T-helper 2 cell treated with Interferon-gamma antibody and Interleukin-4, amounts not matched to agents 5 μg/mL and 100 μg/mL, for 36 hours (primary cell): ENCODE measurements around the gene PLPPR1.
"Not testable (repeated sequence)": the region's sequence is repeated elsewhere in the genome, so short reads cannot be mapped to it uniquely, and the experiment has no call there.

Experiments used
- DNase-seq: peaks from one replicate; pipeline ENCODE4 v3.0.0; 2021; ENCODE audit warnings: low spot score
- H3K27ac Mint-ChIP-seq: one replicate; pipeline ENCODE4 v1.8.0; 2021; ENCODE audit warnings: mild to moderate bottlenecking, mixed read lengths
- H3K27me3 Mint-ChIP-seq: one replicate; pipeline ENCODE4 v1.8.0; 2021; ENCODE audit warnings: low read depth, mixed read lengths
- H3K36me3 Mint-ChIP-seq: one replicate; pipeline ENCODE4 v1.8.0; 2021; ENCODE audit warnings: low read depth, mixed read lengths
- H3K4me1 Mint-ChIP-seq: one replicate; pipeline ENCODE4 v1.8.0; 2021; ENCODE audit warnings: low read depth, mixed read lengths
- H3K4me3 Mint-ChIP-seq: one replicate; pipeline ENCODE4 v1.8.0; 2022; ENCODE audit warnings: mild to moderate bottlenecking, moderate library complexity, mixed read lengths
- H3K9me3 Mint-ChIP-seq: one replicate; pipeline ENCODE4 v1.8.0; 2021; ENCODE audit warnings: mixed read lengths

Gene PLPPR1

GRCh38 chr9:101271102-101271501 is 242.6 kb downstream of the PLPPR1 start:
- Mint-ChIP-seq H3K27me3 (no peaks in the 10 kb centered on the region), H3K27ac (no peak overlapping the region), H3K9me3 (no peaks in the 10 kb centered on the region), H3K4me1 (no peaks in the 10 kb centered on the region), H3K4me3 (no peak overlapping the region), H3K36me3 (no peaks in the 10 kb centered on the region)
- no peak for DNase-seq

- no peak overlapping the region for H3K4me3 Mint-ChIP-seq
- no peaks in the 10 kb centered on the region for H3K36me3 Mint-ChIP-seq
- no peaks in the 10 kb centered on the region for H3K27me3 Mint-ChIP-seq
Observed at GRCh38 chr9:101274971-101275768, 246.6 kb downstream of the PLPPR1 start.

GRCh38 chr9:101275769-101276250 is 247.3 kb downstream of the PLPPR1 start:
- no peak for DNase-seq
- H3K4me3 Mint-ChIP-seq: no peak overlapping the region
- H3K27me3 Mint-ChIP-seq: no peaks in the 10 kb centered on the region
- no peaks in the 10 kb centered on the region for H3K9me3 Mint-ChIP-seq
- no peaks in the 10 kb centered on the region for H3K36me3 Mint-ChIP-seq
- no peaks in the 10 kb centered on the region for H3K4me1 Mint-ChIP-seq
- H3K27ac Mint-ChIP-seq: no peak overlapping the region

More at GRCh38 chr9:101274971-101275768, 246.6 kb downstream of the PLPPR1 start:
- H3K4me1 Mint-ChIP-seq: no peaks in the 10 kb centered on the region
- no peak overlapping the region for H3K27ac Mint-ChIP-seq
- DNase-seq: no peak
- H3K9me3 Mint-ChIP-seq: no peaks in the 10 kb centered on the region

GRCh38 chr9:101291043-101291442 is 262.5 kb downstream of the PLPPR1 start:
- not testable (repeated sequence) for H3K4me1 Mint-ChIP-seq, H3K27me3 Mint-ChIP-seq, DNase-seq, H3K4me3 Mint-ChIP-seq, H3K9me3 Mint-ChIP-seq, H3K36me3 Mint-ChIP-seq, H3K27ac Mint-ChIP-seq

- Mint-ChIP-seq H3K4me1 (no peaks in the 10 kb centered on the region), H3K9me3 (no peaks in the 10 kb centered on the region), H3K4me3 (no peak overlapping the region), H3K27me3 (no peaks in the 10 kb centered on the region), H3K27ac (no peak overlapping the region), H3K36me3 (no peaks in the 10 kb centered on the region)
- DNase-seq: no peak
Observed at GRCh38 chr9:101299901-101300300, 271.4 kb downstream of the PLPPR1 start.

GRCh38 chr9:101307051-101307450 is 278.5 kb downstream of the PLPPR1 start:
- H3K4me1 Mint-ChIP-seq: no peaks in the 10 kb centered on the region
- H3K27ac Mint-ChIP-seq: no peak overlapping the region
- no peak for DNase-seq
- H3K27me3 Mint-ChIP-seq: peaks cover 4% of the 10 kb centered on the region
- no peaks in the 10 kb centered on the region for H3K36me3 Mint-ChIP-seq
- no peaks in the 10 kb centered on the region for H3K9me3 Mint-ChIP-seq
- H3K4me3 Mint-ChIP-seq: no peak overlapping the region

GRCh38 chr9:101307524-101308213 is 279.1 kb downstream of the PLPPR1 start:
- no peaks in the 10 kb centered on the region for H3K4me1 Mint-ChIP-seq
- H3K9me3 Mint-ChIP-seq: no peaks in the 10 kb centered on the region
- H3K27me3 Mint-ChIP-seq: peaks cover 4% of the 10 kb centered on the region
- H3K36me3 Mint-ChIP-seq: no peaks in the 10 kb centered on the region
- H3K4me3 Mint-ChIP-seq: no peak overlapping the region
- no peak overlapping the region for H3K27ac Mint-ChIP-seq
- DNase-seq: no peak

- Mint-ChIP-seq H3K4me3 (no peak overlapping the region), H3K27me3 (peaks cover 4% of the 10 kb centered on the region), H3K36me3 (no peaks in the 10 kb centered on the region), H3K27ac (no peak overlapping the region), H3K9me3 (no peaks in the 10 kb centered on the region), H3K4me1 (no peaks in the 10 kb centered on the region)
- no peak for DNase-seq
Observed at GRCh38 chr9:101309139-101309538, 280.6 kb downstream of the PLPPR1 start.

- no peak overlapping the region for H3K27ac Mint-ChIP-seq
- no peaks in the 10 kb centered on the region for H3K4me1 Mint-ChIP-seq
- H3K9me3 Mint-ChIP-seq: no peaks in the 10 kb centered on the region
- no peak overlapping the region for H3K4me3 Mint-ChIP-seq
- H3K36me3 Mint-ChIP-seq: no peaks in the 10 kb centered on the region
- H3K27me3 Mint-ChIP-seq: peaks cover 4% of the 10 kb centered on the region
- no peak for DNase-seq
Observed at GRCh38 chr9:101311191-101311590, 282.7 kb downstream of the PLPPR1 start.

GRCh38 chr9:101311758-101312420 is 283.4 kb downstream of the PLPPR1 start:
- Mint-ChIP-seq H3K9me3 (no peaks in the 10 kb centered on the region), H3K36me3 (no peaks in the 10 kb centered on the region), H3K27ac (no peak overlapping the region), H3K27me3 (peaks cover 4% of the 10 kb centered on the region), H3K4me1 (no peaks in the 10 kb centered on the region), H3K4me3 (no peak overlapping the region)
- no peak for DNase-seq

GRCh38 chr9:101312661-101313060 is 284.1 kb downstream of the PLPPR1 start:
- Mint-ChIP-seq H3K36me3 (no peaks in the 10 kb centered on the region), H3K4me1 (no peaks in the 10 kb centered on the region), H3K27ac (no peak overlapping the region), H3K9me3 (no peaks in the 10 kb centered on the region), H3K4me3 (no peak overlapping the region), H3K27me3 (peaks cover 4% of the 10 kb centered on the region)
- no peak for DNase-seq

- no peak for DNase-seq
- H3K27me3 Mint-ChIP-seq: peaks cover 4% of the 10 kb centered on the region
- no peaks in the 10 kb centered on the region for H3K9me3 Mint-ChIP-seq
- no peaks in the 10 kb centered on the region for H3K4me1 Mint-ChIP-seq
- H3K4me3 Mint-ChIP-seq: no peak overlapping the region
- no peak overlapping the region for H3K27ac Mint-ChIP-seq
- no peaks in the 10 kb centered on the region for H3K36me3 Mint-ChIP-seq
Observed at GRCh38 chr9:101315112-101315450, 286.6 kb downstream of the PLPPR1 start.

- Mint-ChIP-seq H3K4me1 (no peaks in the 10 kb centered on the region), H3K9me3 (no peaks in the 10 kb centered on the region), H3K27ac (no peak overlapping the region), H3K4me3 (no peak overlapping the region), H3K36me3 (no peaks in the 10 kb centered on the region), H3K27me3 (no peaks in the 10 kb centered on the region)
- DNase-seq: no peak
Observed at GRCh38 chr9:101317735-101318134, 289.2 kb downstream of the PLPPR1 start.

- H3K4me1 Mint-ChIP-seq: no peaks in the 10 kb centered on the region
- H3K36me3 Mint-ChIP-seq: no peaks in the 10 kb centered on the region
- no peak overlapping the region for H3K4me3 Mint-ChIP-seq
- DNase-seq: no peak
- H3K27ac Mint-ChIP-seq: no peak overlapping the region
- no peaks in the 10 kb centered on the region for H3K27me3 Mint-ChIP-seq
- no peaks in the 10 kb centered on the region for H3K9me3 Mint-ChIP-seq
Observed at GRCh38 chr9:101323129-101323528, 294.6 kb downstream of the PLPPR1 start.
